HG03066 (cell line): ENCODE data around the gene PLEKHA6.
A peak's percentile ranks its signal among the peaks of the same experiment; 100 is the strongest.

ENCODE experiments used
- ATAC-seq: cut with Tn5 transposase; IDR thresholded peaks from one replicate; pipeline ENCODE4 v1.9.1; 2021; ENCODE audit warnings: low read depth; ENCODE audit not compliant: unreplicated experiment

PLEKHA6 gene

DNA sequence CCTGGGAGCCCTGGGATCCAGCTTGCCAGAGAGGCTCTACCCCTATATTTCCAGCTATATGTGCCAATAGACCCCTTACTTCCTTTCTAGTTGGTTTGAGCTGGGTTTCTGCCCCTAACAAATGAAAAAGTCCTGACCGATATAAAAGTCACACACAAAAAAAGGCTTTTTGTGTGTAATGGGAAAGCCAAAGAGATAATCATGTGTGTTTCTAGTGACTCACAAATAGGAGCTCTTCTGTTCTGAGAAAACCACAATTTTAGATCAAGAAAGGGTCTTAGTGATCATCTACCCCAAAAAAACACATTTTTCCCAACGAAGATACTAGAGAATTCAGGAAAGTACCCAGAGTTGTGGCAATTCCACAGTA, 23.0 kb upstream of the PLEKHA6 start:
- ATAC-seq = no peak

DNA sequence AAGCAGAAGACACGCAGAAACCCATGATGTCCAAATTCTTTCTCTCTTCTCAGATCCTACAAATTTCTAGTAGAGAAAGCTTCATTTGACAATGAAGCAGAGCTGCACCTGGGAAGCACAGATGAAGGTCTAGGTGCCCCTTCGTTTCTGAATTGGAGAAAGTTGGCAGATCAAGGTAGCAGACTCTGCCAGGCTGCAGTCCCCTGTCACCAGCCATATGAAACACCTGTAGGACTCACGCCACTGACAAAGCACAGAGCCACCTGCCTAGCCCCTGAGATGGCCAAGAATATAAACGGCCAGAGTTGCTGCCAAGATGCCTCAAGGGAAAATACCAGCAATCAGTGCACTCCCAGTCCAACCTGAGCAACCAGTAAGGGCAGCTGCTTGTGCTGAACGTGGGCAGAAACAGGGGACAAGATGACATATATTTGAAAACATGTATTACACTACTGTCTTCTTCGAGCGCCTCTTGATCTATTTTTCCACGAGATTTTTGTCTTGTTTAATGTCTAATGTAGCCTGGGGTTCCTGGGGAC, 20.6 kb upstream of the PLEKHA6 start:
- no peak for ATAC-seq

DNA sequence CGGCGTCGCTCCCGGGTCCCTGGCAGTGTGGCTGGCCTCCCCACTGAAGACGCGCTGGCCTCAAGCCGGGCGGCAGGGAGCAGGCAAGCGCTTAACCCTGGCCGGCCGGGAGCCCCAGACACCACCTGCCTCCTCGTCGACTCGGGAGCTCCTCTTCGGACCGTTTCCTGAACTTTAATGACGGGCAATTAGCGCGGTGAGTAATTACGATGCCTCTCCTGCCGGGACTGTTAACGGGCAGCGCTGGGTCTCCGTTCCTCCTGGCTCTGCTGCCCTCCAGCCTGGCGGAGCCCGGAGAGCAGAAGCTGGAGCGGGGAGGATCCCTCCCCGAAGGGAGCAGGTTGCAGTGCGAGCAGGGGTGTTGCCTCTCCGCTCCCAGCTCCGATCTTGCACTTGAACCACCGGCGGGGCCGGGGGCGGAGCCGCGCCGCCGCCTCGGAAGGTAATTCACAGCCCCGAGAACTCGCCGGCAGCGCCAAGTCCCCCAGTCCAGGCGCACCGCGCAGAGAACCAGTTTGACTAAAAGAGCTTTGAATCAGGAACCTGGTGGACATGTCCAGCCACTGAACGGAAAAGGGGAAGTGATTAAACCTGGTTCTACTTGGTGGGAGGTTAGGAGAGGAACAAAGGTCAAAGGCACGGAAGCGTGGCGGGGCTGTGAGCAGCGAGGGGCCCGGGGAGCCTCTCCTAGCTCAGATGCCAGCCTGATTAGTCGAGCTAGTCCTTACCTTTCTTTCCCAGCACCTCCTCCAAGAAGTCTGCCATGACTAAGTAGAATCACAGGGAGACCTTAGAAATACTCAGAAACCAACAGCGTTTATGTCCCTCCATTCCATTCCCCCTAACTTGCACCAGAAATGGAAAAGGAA, 18.3 kb upstream of the PLEKHA6 start:
- ATAC-seq = no peak

DNA sequence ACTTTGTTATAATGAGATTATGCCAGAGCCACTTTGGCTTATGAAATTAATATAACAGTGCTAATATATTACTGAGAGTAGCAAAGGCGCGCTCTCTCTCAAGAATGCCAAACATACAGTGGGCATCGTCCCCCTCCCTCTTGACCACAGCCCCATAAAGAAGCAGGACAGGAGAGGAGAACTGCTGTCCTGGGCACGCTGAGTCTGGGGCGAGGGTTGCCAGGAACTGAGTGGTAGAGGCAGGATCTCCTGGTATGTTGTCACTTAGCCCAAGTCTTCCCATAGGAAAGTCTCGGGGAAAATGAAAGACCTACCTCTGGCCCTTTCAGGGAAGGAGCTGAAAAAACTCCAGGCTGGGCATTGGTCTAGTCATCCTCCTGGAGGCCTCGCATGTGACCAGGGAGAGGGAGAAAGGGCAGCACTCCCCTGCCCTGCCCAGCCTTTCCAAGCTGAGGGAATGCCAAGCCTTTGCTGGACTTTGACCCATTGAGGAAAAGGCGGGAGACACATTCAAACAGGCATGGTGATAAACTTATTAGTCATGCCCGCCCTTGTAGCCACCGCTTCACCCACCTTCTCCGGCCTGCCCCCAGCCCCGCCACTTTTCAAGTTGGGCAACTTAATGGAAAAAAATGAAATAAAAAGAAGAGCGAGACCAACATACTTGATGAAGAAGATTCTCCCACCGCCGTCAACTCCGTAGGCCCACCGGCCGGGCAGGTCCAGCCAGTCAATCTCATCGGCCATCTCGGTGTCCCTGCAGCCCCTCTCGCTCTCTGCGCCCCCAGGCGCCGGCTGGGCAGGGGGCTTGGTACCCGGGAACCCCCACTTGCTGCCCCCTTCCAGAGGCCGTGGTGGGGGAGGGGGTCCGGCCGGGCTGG, 17.4 kb upstream of the PLEKHA6 start:
- ATAC-seq = no peak

GRCh38 chr1:204376465-204376864, 16.7 kb upstream of the PLEKHA6 start:
- ATAC-seq = no peak

- no peak for ATAC-seq
These were observed 14.2 kb upstream of the PLEKHA6 start for GRCh38 chr1:204373911-204374310.

GRCh38 chr1:204370176-204370575, 10.4 kb upstream of the PLEKHA6 start:
- no peak for ATAC-seq

DNA sequence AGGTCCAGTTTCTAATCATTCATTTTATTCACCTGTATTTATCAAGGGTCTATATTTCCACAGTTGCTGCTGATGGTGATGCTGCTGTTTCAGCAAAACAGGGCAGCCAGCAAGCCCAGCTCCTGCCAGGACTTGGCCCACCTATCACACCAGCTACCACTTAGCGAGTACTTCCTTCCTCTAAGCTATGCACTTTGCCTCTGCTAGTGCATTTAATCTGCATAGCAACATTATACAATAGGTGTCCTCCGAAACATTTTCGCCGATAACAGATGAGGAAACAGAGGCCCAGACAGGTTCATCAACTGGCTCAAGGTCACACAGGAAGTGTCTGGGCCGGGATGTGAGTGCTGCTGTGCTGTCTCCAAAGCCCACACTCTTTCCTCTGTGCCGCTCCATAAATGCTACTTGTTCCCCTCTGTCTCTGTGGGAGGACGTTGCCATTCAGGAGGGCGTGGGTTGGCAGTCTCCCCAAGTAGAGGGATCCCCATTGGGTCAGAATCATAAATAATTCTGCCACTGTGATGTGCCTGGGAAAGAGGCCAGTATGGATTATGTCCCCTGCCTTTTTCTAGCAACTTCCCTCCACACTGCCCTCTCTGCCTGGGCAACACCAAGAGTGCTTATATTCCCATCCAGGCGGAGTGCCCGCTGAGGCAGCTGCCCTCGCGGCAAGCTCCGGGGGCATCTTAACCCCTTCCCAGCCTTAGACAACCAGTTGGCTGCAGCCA, 9.4 kb upstream of the PLEKHA6 start:
- no peak for ATAC-seq

- no peak for ATAC-seq
These were observed 8.2 kb upstream of the PLEKHA6 start for GRCh38 chr1:204367956-204368355.

DNA sequence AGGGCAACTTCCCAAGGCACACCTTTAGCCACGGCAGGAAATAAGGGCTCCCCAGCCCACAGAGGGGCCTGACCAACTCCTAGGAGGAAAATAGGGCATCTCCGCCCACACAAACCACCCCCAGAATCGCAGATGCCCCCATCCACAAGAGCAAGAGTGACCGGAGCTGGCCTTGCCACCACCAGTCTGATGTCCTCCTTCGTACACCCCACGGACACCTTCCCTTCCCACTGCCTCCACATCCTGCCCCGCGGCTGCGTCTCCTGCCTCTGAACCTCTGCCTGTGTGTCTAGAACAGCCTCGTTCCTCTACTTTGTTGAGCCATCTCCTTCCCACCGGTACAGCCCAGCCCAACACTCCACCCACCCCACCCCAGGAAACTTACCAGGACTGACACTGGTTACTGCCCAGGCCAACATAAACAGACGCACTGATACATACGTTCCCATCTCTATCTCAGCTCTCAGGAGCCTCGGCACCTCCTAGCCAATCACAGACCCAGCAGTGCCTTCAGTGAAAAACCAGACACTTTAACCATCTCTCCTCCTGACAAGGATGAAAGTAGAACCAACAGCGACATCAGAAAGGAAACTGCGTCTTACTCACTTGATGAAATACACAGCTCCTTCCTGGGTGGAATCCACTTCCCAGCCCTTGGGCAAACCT, 7.6 kb upstream of the PLEKHA6 start:
- ATAC-seq = no peak

- no peak for ATAC-seq
These were observed 7.0 kb upstream of the PLEKHA6 start for GRCh38 chr1:204366759-204367158.

- peak; percentile 71 for ATAC-seq
These were observed 3.8 kb upstream of the PLEKHA6 start for GRCh38 chr1:204363335-204364114.

DNA sequence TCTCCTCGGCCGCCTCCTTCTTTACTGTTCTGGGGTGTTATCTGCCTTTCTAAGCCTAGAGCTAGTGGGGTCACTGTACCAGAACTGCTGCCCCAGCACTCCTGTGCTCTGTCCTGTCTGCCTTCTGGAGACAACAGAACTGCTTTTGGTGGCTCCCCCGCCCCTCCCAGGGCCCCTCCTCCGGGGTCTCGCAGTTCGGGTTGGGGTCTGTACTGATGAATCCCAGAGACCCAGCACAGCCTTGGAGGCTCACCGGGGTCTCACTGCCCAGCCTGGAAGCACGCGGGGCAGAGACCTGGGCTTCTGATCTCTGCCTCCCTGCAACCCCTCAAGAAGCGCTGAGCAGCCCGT, 3.2 kb upstream of the PLEKHA6 start:
- ATAC-seq = no peak

DNA sequence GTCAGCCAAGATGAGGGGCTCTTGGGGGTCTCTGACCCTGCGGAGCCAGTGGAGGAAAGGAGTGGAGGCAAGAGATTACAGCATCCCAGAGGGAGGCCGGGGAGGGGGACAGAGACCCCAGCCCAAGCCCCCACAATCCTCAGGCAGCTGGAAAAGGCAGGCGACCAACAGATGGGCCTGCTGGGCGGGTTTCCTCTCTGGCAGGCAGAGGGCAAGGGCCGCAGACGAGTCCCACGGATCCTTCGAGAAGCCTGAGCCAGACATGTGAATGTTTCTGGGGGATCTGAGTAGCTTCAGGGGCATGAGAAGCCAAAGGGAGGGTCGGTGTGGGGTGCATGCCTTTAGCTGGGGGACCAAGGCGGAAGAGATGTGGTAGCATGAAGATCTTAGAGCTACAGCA, 2.1 kb upstream of the PLEKHA6 start:
- no peak for ATAC-seq

DNA sequence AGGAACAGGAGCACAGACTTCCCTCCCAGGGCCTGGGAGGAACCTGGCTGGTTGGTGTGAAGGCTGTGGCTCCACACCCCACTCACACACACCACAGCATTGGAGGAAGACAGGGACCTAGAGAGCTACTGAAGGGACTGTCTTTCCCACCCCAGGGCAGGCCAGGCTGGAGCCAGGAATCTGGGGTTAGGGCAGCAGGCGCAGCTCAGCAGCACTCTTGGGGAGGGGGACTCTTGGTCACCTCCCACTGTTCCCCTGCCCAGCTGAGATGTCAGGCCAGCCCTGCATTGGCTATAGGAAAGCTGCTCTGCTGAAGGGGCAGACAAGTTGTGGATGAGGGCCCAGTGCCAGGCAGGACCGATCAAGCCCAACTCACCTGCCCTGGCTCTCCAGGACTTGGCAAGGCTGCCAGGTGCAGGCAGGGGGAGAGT, 1.6 kb upstream of the PLEKHA6 start:
- no peak for ATAC-seq

DNA sequence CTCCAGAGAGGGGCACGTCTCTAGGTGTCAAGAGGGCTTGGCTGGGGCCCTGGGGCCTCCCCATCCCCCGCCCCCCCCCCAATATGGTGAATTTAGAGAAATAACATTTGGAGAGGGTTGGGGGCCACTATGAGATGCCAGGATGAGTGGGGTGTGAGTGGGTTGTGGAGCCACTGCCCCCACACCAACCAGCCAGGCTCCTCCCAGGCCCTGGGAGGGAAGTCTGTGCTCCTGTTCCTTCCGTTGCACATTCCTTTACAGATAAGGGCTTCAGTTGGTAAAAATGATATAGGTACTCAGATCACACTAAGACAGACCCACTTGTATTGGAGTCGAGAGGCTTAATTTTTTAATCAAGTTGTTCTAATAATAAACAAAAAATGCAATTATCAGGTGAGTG, 585 bp upstream of the PLEKHA6 start:
- ATAC-seq = no peak

DNA sequence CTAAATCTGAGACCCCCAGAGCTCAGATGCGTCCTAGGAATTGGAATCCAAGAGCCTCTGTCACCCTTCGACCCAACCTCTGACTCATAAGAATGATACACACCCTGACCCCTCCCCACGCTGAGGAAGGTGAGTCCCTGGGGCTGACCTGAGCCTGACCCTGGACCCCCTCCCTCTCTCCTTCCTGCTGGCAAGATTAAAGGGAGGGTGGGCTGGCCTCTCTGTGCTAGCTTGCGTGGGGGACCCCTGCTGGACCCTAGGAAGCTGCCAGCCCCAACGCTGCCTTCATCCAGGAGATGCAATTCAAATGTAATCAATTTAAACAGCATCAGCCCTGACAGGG, 627 bp downstream of the PLEKHA6 start:
- ATAC-seq = no peak

DNA sequence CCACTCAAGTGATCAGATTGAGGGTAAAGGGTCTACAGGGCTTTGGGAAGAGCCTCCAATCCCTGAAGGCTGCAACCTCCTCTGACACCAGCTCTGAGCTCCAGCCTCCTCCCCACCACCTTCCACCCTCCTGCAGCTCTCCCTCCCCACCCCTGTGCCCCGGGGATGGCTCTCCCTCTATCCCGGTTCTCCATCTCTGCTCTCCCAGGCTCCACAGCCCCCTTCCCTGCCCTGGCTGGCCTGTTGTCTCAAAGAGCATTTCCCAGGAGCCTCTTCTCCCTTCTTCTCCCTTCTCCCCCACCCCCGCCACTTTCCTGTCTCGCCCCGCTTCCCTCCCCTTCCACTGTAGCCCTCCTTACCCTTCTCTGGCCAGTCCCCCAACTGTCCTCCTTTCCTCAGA, 1.1 kb downstream of the PLEKHA6 start:
- ATAC-seq = no peak

- ATAC-seq = no peak
These were observed 1.9 kb downstream of the PLEKHA6 start for GRCh38 chr1:204357551-204358490.
